GM06990 (cell line): ENCODE measurements around the gene GALNS.
"Not testable (repeated sequence)": the region's sequence is repeated elsewhere in the genome, so short reads cannot be mapped to it uniquely, and the experiment has no call there.

Experiments used
- DNase-seq: peaks from one replicate; pipeline ENCODE4 v3.0.0-alpha.2; 2011; ENCODE audit not compliant: insufficient read length; ENCODE audit errors: extremely low read depth
- H3K27me3 ChIP-seq: replicated peaks from 2 replicates; pipeline ENCODE4 v1.6.0; 2011; ENCODE audit warnings: low read length; ENCODE audit not compliant: control insufficient read depth, insufficient read depth
- H3K36me3 ChIP-seq: 2 replicates; pipeline ENCODE4 v1.5.1; 2011; ENCODE audit warnings: low read length; ENCODE audit not compliant: control insufficient read depth, insufficient read depth
- H3K4me3 ChIP-seq: replicated peaks from 2 replicates; pipeline ENCODE4 v1.5.1; 2011; ENCODE audit warnings: low read depth, mild to moderate bottlenecking, control low read depth, low read length
- TF ChIP-seq, protein P1 (sequence below): IDR thresholded peaks from 2 replicates; pipeline ENCODE4 v1.5.1; 2011; ENCODE audit warnings: low read length, control low read depth, mild to moderate bottlenecking, inconsistent platforms; ENCODE audit not compliant: insufficient read depth, poor library complexity, severe bottlenecking

The GALNS gene

DNA sequence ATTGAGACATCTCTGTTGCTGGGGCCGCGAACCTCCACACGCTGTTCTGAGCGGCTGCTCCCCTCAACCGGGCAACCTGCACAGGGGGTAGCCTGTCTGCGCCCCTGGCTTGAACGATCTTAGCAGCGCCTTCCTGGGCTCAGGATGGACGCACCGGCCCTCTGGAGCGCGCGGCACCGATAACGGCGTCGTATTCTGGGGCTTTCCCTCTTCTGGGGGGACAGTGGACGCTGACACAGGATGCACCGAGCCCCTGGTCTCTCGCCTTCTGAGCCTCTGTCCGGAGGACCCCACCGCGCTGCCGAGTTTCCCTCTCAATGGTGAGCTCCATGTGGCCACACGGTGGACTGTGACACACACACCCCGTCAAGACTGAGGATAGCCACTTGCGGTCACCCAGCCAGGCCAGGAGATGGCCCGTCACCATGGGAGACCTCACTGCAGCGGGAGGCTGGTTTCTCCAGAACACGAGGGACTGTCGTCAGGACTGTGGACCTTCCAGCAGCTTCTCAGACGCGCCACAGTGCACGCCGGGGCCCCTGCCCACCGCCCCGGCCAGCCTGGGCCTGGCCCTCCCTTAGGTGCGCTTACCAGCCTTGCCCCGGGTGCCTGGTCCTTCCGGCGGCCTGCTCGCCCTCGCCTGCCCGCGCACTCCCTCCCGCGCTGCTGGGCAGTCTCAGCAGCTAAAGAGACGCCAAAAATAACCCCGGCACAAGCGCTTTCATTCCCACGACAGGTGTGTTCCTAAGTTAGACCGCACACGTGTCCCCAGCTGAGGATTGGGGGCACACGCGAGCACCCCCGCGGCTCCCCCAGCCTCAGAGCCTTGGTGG lies 39.7 kb upstream of the GALNS start:
- Histone ChIP-seq H3K27me3 (no peaks in the 10 kb centered on the region), H3K4me3 (no peak overlapping the region), H3K36me3 (peaks cover 25% of the 10 kb centered on the region)
- TF ChIP-seq, protein P1, sequence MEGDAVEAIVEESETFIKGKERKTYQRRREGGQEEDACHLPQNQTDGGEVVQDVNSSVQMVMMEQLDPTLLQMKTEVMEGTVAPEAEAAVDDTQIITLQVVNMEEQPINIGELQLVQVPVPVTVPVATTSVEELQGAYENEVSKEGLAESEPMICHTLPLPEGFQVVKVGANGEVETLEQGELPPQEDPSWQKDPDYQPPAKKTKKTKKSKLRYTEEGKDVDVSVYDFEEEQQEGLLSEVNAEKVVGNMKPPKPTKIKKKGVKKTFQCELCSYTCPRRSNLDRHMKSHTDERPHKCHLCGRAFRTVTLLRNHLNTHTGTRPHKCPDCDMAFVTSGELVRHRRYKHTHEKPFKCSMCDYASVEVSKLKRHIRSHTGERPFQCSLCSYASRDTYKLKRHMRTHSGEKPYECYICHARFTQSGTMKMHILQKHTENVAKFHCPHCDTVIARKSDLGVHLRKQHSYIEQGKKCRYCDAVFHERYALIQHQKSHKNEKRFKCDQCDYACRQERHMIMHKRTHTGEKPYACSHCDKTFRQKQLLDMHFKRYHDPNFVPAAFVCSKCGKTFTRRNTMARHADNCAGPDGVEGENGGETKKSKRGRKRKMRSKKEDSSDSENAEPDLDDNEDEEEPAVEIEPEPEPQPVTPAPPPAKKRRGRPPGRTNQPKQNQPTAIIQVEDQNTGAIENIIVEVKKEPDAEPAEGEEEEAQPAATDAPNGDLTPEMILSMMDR = no peak
- DNase-seq = no peak

DNA sequence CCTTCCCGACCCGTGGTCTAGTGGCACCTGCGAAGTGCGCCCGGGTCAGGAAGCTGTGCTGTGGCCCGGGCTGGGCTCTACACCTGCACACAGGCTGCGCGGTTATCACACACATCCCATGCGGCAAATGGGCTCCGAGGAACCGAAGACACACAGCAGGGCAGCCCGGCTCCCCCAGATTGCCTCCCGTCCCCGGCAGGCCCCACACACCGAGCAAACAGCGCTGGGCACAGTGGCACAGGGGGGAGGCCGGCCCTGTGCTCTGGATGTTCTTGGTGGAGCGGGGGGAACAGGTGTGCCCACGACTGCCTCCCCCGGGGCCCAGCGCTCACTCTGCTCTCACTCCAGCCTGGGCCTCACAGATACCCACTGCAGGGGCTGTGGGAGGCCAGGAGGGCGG lies 38.6 kb upstream of the GALNS start:
- no peak for DNase-seq
- no peaks in the 10 kb centered on the region for H3K27me3 ChIP-seq
- peaks cover 22% of the 10 kb centered on the region for H3K36me3 ChIP-seq

DNA sequence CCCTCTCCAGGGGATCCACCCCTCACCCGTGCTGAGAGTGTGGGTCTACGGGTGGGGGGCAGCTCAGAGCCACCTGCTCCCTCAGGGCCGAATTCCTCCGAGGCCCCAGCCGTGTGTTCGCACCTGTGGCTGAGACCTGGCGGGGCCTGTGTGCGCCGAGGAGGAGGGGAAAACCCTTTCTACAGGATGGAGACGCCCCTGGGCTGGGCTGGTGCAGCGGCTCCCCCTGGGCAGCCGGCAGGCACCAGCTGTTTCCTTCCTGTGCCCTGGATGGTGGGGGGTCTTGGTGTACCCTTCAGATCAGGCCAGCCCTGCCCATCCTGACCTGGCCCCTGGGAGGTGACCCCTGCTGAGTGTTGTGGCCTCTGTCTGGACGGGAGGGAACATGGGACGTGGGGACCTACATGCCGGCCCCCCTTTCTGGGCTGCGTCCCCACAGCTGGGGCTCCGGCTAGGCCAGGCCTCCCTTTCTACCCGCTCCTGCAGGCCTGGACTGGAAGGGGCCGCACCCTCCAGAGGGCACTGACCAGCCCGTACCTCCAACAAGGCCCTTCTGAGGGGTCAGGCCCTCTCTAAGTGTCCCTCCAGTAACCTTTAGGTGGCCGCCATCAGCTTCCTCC lies 38.0 kb upstream of the GALNS start:
- H3K36me3 ChIP-seq = peaks cover 25% of the 10 kb centered on the region
- no peaks in the 10 kb centered on the region for H3K27me3 ChIP-seq
- no peak for DNase-seq
- H3K4me3 ChIP-seq = no peak overlapping the region
- TF ChIP-seq, protein P1 = no peak

More for the DNA sequence above, 38.6 kb upstream of the GALNS start:
- no peak overlapping the region for H3K4me3 ChIP-seq
- TF ChIP-seq, protein P1 = no peak

DNA sequence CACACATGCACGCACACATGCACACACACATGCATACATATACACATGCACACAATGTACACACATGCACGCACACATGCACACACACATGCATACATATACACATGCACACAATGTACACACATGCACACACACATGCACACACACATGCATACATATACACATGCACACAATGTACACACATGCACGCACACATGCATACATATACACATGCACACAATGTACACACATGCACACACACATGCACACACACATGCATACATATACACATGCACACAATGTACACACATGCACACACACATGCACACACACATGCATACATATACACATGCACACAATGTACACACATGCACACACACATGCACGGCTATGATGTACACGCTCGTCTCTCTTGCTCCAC lies 37.5 kb upstream of the GALNS start:
- not testable (repeated sequence) for H3K4me3 ChIP-seq, H3K27me3 ChIP-seq, DNase-seq
- peaks cover 23% of the 10 kb centered on the region for H3K36me3 ChIP-seq

DNA sequence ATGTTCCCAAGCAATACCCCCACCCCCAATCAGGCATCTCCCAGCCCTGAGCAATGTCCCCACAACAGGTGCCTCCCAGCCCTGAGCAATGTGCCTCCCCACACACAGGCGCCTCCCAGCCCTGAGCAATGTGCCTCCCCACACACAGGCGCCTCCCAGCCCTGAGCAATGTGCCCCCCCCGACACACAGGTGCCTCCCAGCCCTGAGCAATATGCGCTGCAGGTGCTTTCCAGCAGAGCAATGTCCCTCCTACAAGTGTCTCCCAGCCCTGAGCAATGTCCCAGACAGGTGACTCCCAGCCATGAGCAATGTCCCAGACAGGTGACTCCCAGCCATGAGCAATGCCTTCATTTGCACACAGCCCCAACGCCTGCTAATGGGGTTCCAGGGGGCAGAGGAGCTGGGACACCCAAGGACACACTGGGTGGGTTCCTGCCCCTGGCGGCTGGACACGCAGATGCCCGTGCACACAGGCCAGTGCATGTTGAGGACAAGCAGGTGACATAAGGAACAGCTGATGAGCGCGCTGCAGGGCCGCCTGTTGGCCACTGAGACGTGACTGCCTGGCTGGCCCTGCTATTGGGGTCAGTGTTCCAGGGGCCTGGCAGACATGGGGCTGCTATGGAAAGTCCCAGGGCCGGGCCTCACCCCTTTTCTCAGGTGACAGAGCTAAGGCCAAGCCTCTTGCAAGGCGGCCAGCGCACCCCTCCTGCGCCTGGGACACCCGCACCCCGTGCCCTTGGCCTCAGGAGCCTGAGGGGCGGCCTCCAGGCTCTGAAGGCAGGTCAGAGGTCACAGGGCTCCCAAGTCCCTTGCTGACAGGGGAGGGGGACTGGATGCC lies 36.6 kb upstream of the GALNS start:
- Histone ChIP-seq H3K4me3 (no peak overlapping the region), H3K27me3 (no peaks in the 10 kb centered on the region), H3K36me3 (peaks cover 23% of the 10 kb centered on the region)
- TF ChIP-seq, protein P1 = no peak
- DNase-seq = no peak

DNA sequence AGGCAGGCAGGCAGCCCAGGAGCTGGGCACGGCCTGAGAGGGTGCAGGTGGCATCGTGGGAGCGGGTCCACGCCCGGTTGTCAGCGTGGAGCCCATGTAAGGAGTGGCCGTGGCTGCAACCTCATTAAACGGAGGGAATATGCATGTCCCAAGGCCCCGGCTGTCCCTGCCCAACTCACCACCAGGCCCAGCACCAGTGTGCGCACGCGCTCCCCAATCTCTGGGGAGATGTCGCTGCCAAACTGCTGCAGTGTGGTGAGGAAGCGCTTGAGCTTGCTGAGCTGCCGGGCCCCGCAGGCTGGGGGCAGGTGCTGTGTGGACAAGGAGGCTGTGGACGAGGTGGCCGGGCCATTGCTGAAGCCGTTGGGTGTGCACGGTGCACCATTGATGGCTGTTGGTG lies 35.3 kb upstream of the GALNS start:
- Histone ChIP-seq H3K36me3 (peaks cover 23% of the 10 kb centered on the region), H3K27me3 (no peaks in the 10 kb centered on the region), H3K4me3 (no peak overlapping the region)
- no peak for DNase-seq
- TF ChIP-seq, protein P1 = no peak
